HCT116 (cell line): ENCODE measurements around the gene SPEF2. TPM values are rescaled to one million over a fixed set of nuclear protein-coding genes. Genes with fewer than 3 reads are reported as not detected.

ENCODE experiments used
- ATAC-seq: fragments of 200-7000 bp; cut with Tn5 transposase; 2 replicates; pipeline ENCODE4 v1.9.1; 2020; ENCODE audit warnings: mild to moderate bottlenecking, moderate library complexity
- BruUV-seq: library from RNA; stranded (reverse); fragments of 400-500 nt; replicated peaks from 2 replicates; lab custom pipeline; 2021; lab: Mats Ljungman, UMichigan
- CTCF ChIA-PET: fragments of 300-600 bp; sonication (Branson Sonifier 250); formaldehyde crosslinking; loops from one replicate; lab custom pipeline; 2021; ENCODE audit warnings: antibody characterized with exemption; lab: Charles Lee
- POLR2A ChIA-PET: fragments of 300-600, 350-600 bp; sonication (Branson Sonifier 250); formaldehyde crosslinking; loops from one replicate; lab custom pipeline; 2021; ENCODE audit warnings: antibody characterized with exemption; lab: Charles Lee
- RAD21 ChIA-PET, 2 experiments: fragments of 300-600 bp; sonication (Branson Sonifier 250); formaldehyde crosslinking; loops; one replicate each; lab custom pipeline; 2023; ENCODE audit warnings: low total read pairs in 2 of 2; ENCODE audit not compliant: uncharacterized antibody in 2 of 2, unreplicated experiment in 2 of 2, low non-redundant PET in 1 of 2; lab: Charles Lee
- DNase-seq: peaks from one replicate; pipeline ENCODE4 v3.0.0-alpha.2; 2010; ENCODE audit warnings: low read depth, low spot score
- H2AFZ ChIP-seq: fragments of 200-600 bp; shearing (Covaris generic), sonication (generic); 2 replicates; pipeline ENCODE4 v1.6.1; 2017; ENCODE audit warnings: low read depth, mixed run types, mixed read lengths, antibody characterized with exemption, low read length; ENCODE audit not compliant: poor library complexity, severe bottlenecking
- H3K27ac ChIP-seq: 2 replicates; pipeline ENCODE4 v1.5.1; 2012; ENCODE audit warnings: low read depth, low read length
- H3K27me3 ChIP-seq: fragments of 200-600 bp; sonication (generic); 2 replicates; pipeline ENCODE4 v1.6.1; 2016; ENCODE audit warnings: mixed run types, low read length, mixed read lengths; ENCODE audit not compliant: insufficient read depth
- H3K36me3 ChIP-seq, 2 experiments: fragments of 200-500 bp in 1 of 2; fragments of 200-600 bp in 1 of 2; sonication (Bioruptor generic) in 1 of 2; sonication (generic) in 1 of 2; 2 replicates each; pipeline versions ENCODE4 v1.5.1 to v1.6.1; 2014 to 2016; ENCODE audit warnings: low read length in 2 of 2, inconsistent platforms in 1 of 2, mixed read lengths in 1 of 2, mixed run types in 1 of 2; ENCODE audit not compliant: insufficient read depth in 2 of 2, control insufficient read depth in 1 of 2
- H3K4me1 ChIP-seq, 2 experiments: fragments of 200-600 bp in 1 of 2; sonication (generic) in 1 of 2; 2 replicates each; pipeline versions ENCODE4 v1.5.1 to v1.6.1; 2012 to 2017; ENCODE audit warnings: low read length in 2 of 2, inconsistent platforms in 1 of 2, mild to moderate bottlenecking in 1 of 2, mixed read lengths in 1 of 2, mixed run types in 1 of 2, moderate library complexity in 1 of 2; ENCODE audit not compliant: insufficient read depth in 2 of 2, control insufficient read depth in 1 of 2
- H3K4me2 ChIP-seq: fragments of 200-600 bp; sonication (generic); 2 replicates; pipeline ENCODE4 v1.6.1; 2017; ENCODE audit warnings: mixed run types, low read length, mixed read lengths
- H3K4me3 ChIP-seq, 2 experiments: fragments of 200-600 bp in 1 of 2; sonication (generic) in 1 of 2; replicated peaks in 1 of 2; 2 replicates each; pipeline ENCODE4 v1.5.1; 2011 to 2016; ENCODE audit warnings: low read length in 2 of 2, control low read depth in 1 of 2, low read depth in 1 of 2, mild to moderate bottlenecking in 1 of 2, mixed read lengths in 1 of 2, mixed run types in 1 of 2
- H3K79me2 ChIP-seq: fragments of 200-600 bp; sonication (generic); 2 replicates; pipeline ENCODE4 v1.6.1; 2017; ENCODE audit warnings: mild to moderate bottlenecking, mixed run types, low read length, moderate library complexity, mixed read lengths; ENCODE audit not compliant: insufficient read depth
- H3K9ac ChIP-seq: fragments of 200-600 bp; sonication (generic); 2 replicates; pipeline ENCODE4 v1.6.1; 2016; ENCODE audit warnings: low read length, mixed read lengths
- H3K9me2 ChIP-seq: fragments of 200-600 bp; sonication (generic), shearing (Covaris generic); 2 replicates; pipeline ENCODE4 v1.6.1; 2017; ENCODE audit warnings: mixed run types, mild to moderate bottlenecking, moderate library complexity; ENCODE audit not compliant: insufficient read depth
- H3K9me3 ChIP-seq, 2 experiments: fragments of 200-500 bp in 1 of 2; fragments of 200-600 bp in 1 of 2; sonication (Bioruptor generic) in 1 of 2; sonication (generic) in 1 of 2; 2 replicates each; pipeline ENCODE4 v1.6.1; 2014 to 2017; ENCODE audit warnings: low read length in 2 of 2, mixed read lengths in 2 of 2, inconsistent platforms in 1 of 2, low read depth in 1 of 2, mild to moderate bottlenecking in 1 of 2, mixed run types in 1 of 2, moderate library complexity in 1 of 2; ENCODE audit not compliant: control insufficient read depth in 1 of 2, insufficient read depth in 1 of 2
- H4K20me1 ChIP-seq: fragments of 200-600 bp; sonication (generic), shearing (Covaris generic); 2 replicates; pipeline ENCODE4 v1.6.1; 2017; ENCODE audit warnings: mixed run types, mild to moderate bottlenecking, moderate library complexity; ENCODE audit not compliant: insufficient read depth
- CEBPB ChIP-seq: IDR thresholded peaks from 2 replicates; pipeline ENCODE4 v1.6.1; 2012; ENCODE audit warnings: low read depth
- EZH2 ChIP-seq: fragments of 200-600 bp; sonication (generic); IDR thresholded peaks from 2 replicates; pipeline ENCODE4 v1.6.1; 2017; ENCODE audit warnings: antibody characterized with exemption, mixed run types
- JUND ChIP-seq: IDR thresholded peaks from 2 replicates; pipeline ENCODE4 v1.6.1; 2012
- SP1 ChIP-seq: IDR thresholded peaks from 2 replicates; pipeline ENCODE4 v1.6.1; 2012; ENCODE audit warnings: low read depth
- SRF ChIP-seq: IDR thresholded peaks from 2 replicates; pipeline ENCODE4 v1.6.1; 2012; ENCODE audit warnings: low read depth
- TCF7L2 ChIP-seq: IDR thresholded peaks from 2 replicates; pipeline ENCODE4 v1.7.0; 2011; ENCODE audit warnings: borderline replicate concordance, inconsistent platforms; ENCODE audit not compliant: insufficient read depth, insufficient read length; ENCODE audit errors: extremely low read depth
- YY1 ChIP-seq: IDR thresholded peaks from 2 replicates; pipeline ENCODE4 v1.6.1; 2011; ENCODE audit warnings: low read length, low read depth, moderate library complexity, mild to moderate bottlenecking; ENCODE audit not compliant: insufficient replicate concordance; ENCODE audit errors: extremely low read depth
- ZFX ChIP-seq: fragments of 450-650 bp; IDR thresholded peaks from 2 replicates; pipeline ENCODE4 v1.6.1; 2017
- intact Hi-C: fragments of 100-400 bp; cut with micrococcal nuclease; formaldehyde crosslinking; loops from 2 replicates; pipeline ENCODE4 v1.10.0; 2022
- total RNA-seq: library from RNA; stranded (reverse); gene quantifications from one replicate; pipeline ENCODE4 v1.2.1, GENCODE V29; 2021; ENCODE audit not compliant: unreplicated experiment
- TF ChIP-seq, protein P1 (sequence below): IDR thresholded peaks from 2 replicates; pipeline ENCODE4 v1.6.1; 2012
- TF ChIP-seq, protein P2 (sequence below): IDR thresholded peaks from 2 replicates; pipeline ENCODE4 v1.6.1; 2012; ENCODE audit warnings: low read depth

The SPEF2 gene
- total RNA-seq, 1 experiment from 2014 or later = 4.6 TPM

DNA sequence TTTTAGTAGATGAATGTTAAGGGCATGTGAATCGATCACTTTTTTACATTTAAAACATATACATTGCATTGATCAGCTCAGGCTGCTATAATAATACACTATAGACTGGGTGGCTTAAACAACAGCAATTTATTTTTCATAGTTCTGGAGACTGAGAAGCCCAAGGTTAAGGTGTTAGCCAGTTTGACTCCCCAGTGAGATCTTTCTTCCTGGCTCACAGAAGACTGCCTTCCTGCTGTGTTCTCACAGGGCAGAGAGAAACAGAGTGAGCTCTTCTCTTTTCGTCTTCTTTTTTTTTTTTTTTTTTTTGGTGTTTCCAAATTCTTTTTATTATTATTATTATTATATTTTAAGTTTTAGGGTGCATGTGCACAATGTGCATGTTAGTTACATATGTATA, 56.4 kb downstream of the SPEF2 start:
- no peaks in the 10 kb centered on the region for H3K36me3 ChIP-seq
- H3K4me1 ChIP-seq = no peaks in the 10 kb centered on the region
- TF ChIP-seq EZH2 = no peak
- TF ChIP-seq YY1 = no peak
- TF ChIP-seq, protein P1, sequence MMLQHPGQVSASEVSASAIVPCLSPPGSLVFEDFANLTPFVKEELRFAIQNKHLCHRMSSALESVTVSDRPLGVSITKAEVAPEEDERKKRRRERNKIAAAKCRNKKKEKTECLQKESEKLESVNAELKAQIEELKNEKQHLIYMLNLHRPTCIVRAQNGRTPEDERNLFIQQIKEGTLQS = no peak
- no peak for TF ChIP-seq ZFX
- no peak for TF ChIP-seq SRF
- TF ChIP-seq JUND = no peak
- TF ChIP-seq SP1 = no peak
- TF ChIP-seq, protein P2, sequence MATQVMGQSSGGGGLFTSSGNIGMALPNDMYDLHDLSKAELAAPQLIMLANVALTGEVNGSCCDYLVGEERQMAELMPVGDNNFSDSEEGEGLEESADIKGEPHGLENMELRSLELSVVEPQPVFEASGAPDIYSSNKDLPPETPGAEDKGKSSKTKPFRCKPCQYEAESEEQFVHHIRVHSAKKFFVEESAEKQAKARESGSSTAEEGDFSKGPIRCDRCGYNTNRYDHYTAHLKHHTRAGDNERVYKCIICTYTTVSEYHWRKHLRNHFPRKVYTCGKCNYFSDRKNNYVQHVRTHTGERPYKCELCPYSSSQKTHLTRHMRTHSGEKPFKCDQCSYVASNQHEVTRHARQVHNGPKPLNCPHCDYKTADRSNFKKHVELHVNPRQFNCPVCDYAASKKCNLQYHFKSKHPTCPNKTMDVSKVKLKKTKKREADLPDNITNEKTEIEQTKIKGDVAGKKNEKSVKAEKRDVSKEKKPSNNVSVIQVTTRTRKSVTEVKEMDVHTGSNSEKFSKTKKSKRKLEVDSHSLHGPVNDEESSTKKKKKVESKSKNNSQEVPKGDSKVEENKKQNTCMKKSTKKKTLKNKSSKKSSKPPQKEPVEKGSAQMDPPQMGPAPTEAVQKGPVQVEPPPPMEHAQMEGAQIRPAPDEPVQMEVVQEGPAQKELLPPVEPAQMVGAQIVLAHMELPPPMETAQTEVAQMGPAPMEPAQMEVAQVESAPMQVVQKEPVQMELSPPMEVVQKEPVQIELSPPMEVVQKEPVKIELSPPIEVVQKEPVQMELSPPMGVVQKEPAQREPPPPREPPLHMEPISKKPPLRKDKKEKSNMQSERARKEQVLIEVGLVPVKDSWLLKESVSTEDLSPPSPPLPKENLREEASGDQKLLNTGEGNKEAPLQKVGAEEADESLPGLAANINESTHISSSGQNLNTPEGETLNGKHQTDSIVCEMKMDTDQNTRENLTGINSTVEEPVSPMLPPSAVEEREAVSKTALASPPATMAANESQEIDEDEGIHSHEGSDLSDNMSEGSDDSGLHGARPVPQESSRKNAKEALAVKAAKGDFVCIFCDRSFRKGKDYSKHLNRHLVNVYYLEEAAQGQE = no peak
- no peak for TF ChIP-seq TCF7L2
- no peak for TF ChIP-seq CEBPB
- H2AFZ ChIP-seq = no peak overlapping the region
- ATAC-seq (no peak), DNase-seq (no peak)
- H3K4me3 ChIP-seq = no peak overlapping the region
- POLR2A ChIA-PET = no interaction called here
- H3K27ac ChIP-seq = no peak overlapping the region
- RAD21 ChIA-PET = no interaction called here
- no peaks in the 10 kb centered on the region for H3K9me3 ChIP-seq
- H3K4me2 ChIP-seq = no peak overlapping the region
- intact Hi-C loops = no loop called here
- CTCF ChIA-PET = no interaction called here
- no peaks in the 10 kb centered on the region for H3K27me3 ChIP-seq
- BruUV-seq = no TSS peak
- H3K9me2 ChIP-seq = no peaks in the 10 kb centered on the region
- no peaks in the 10 kb centered on the region for H3K79me2 ChIP-seq
- H4K20me1 ChIP-seq = no peaks in the 10 kb centered on the region
- no peak overlapping the region for H3K9ac ChIP-seq
